HG03571 (cell line): ENCODE results near the gene MYOF.

ENCODE experiments used
- ATAC-seq: cut with Tn5 transposase; IDR thresholded peaks from one replicate; pipeline ENCODE4 v1.9.1; 2021; ENCODE audit not compliant: unreplicated experiment

MYOF gene, protein sequence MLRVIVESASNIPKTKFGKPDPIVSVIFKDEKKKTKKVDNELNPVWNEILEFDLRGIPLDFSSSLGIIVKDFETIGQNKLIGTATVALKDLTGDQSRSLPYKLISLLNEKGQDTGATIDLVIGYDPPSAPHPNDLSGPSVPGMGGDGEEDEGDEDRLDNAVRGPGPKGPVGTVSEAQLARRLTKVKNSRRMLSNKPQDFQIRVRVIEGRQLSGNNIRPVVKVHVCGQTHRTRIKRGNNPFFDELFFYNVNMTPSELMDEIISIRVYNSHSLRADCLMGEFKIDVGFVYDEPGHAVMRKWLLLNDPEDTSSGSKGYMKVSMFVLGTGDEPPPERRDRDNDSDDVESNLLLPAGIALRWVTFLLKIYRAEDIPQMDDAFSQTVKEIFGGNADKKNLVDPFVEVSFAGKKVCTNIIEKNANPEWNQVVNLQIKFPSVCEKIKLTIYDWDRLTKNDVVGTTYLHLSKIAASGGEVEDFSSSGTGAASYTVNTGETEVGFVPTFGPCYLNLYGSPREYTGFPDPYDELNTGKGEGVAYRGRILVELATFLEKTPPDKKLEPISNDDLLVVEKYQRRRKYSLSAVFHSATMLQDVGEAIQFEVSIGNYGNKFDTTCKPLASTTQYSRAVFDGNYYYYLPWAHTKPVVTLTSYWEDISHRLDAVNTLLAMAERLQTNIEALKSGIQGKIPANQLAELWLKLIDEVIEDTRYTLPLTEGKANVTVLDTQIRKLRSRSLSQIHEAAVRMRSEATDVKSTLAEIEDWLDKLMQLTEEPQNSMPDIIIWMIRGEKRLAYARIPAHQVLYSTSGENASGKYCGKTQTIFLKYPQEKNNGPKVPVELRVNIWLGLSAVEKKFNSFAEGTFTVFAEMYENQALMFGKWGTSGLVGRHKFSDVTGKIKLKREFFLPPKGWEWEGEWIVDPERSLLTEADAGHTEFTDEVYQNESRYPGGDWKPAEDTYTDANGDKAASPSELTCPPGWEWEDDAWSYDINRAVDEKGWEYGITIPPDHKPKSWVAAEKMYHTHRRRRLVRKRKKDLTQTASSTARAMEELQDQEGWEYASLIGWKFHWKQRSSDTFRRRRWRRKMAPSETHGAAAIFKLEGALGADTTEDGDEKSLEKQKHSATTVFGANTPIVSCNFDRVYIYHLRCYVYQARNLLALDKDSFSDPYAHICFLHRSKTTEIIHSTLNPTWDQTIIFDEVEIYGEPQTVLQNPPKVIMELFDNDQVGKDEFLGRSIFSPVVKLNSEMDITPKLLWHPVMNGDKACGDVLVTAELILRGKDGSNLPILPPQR (N-terminal part only)

DNA sequence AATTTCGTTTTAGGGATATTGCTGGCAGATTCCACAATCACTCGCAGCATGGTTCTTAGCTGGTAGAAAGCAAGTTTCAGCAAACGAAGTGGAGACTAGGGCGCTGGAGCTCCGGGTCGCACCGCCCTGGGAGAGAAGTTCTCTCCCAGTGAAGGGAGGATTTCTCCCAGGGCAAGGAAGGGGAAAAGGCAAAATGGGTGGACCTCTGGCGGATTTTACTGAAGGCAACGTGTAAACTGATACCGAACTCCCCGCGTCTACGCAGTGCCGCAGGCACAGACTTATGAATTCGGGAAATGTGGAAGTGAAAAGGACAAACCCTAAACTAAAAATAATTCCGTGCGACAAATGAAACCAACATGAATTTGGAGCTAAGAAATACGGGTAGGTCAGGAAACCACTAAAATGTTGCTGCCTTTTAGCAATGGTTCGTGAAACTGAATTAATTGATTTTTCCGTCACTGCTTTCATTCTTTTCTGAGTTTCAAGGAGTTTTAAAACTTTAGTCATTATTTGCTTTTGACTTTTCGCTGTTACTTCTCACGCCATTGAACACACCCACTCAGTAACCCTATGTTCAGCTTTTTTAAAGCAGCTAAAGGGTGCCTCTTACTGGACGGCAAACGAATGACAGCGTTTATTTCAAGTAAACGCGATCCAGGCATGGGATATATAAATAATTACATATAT is at the start of gene MYOF:
MYOF (minus strand) TSS at position 190 of the 690 bp plus-strand sequence; CDS start at position 50, 140 bp downstream.
- ATAC-seq: peak; percentile 63

DNA sequence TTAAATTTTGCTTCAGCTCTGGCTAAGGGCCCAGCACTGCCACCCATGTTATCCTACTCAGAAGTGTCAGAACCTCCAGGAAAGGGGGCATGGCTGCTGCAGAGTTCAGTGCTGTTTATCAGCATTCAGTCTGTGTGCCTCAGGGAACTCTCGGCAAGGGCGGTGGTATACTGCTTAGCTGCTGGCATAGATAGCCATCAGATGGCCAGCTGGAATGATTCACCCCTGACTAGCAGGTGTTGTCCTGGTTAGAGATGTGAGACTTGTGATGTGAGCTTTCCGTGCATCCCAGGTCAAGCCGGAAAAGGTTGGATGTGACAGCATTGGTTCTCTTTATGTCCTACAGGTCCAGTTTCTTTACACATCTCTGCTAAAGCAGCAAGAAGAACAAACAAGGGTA is 36.4 kb upstream of the MYOF start:
- no peak for ATAC-seq

DNA sequence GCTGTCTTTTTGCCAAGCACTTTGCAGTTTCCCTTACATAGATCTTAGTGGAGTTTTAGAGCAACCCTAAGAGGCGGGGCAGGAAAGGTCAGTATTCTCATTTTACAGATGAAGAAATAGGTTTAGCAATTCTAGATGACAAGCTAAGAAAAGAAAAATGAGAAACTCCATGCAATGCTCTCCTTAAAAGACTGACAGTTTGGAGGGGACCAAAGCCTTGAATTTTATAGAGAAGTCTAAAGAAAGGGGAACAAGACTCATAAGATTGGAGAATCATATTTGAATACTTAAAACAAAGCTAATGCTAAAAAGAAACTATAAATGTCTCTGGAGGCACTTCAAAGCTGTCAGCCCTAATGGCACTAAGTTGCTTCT is 33.9 kb upstream of the MYOF start:
- ATAC-seq: no peak

DNA sequence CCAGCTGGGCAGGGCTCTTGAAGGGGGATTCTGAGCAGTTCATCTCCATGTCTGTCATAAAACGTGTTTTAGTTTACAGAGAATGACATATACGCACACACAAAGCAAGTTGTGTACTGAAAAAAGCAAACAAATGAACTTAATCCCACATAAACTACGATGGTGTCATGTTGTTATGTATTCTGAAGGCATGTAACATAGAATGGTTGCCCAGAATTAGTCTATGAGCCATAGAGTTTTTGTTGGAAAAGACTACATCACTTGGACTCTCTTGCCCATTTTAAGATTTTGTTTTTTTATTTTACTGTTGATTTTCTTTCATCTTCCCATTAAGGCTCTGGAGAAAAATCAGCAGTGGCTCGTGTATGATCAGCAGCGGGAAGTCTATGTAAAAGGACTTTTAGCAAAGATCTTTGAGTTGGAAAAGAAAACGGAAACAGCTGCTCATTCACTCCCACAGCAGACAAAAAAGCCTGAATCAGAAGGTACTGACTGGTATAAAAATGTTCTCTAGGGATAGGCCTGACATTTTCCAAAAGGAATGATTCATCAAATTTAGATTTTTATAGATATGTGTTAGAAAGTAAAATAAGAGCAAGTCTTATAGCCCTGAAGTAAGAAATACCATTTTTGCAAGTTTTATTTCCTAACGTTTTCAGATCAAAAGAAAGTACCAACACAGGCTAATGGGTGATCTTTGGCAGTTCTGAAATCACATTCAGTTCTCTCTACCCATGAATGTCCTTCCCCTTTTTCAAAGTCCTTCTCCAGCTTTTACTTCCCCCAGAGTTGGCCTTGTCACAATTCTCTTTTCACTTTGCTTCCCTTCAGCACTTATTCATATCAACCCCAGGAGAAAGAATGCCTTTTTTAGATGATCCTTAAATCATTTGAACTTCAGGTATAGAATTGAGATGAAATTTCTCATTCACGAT is 33.2 kb upstream of the MYOF start:
- ATAC-seq: no peak

DNA sequence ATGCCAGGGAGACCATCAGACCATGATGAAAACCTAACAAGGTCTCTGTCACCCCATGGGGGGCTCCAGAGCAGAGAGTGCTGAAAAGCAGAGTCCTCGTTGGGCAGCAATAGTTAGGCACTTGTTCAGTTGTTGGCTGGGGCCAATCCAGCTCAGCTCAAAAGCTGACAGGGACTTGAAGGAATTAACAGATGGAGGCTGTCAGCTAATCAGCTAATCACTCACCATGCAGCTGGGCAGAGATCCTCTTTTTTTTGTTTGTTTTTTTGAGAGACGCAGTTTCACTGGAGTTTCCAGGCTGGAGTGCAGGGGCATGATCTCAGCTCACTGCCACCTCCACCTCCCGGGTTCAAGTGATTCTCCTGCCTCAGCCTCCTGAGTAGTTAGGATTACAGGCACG is 32.4 kb upstream of the MYOF start:
- ATAC-seq: no peak

DNA sequence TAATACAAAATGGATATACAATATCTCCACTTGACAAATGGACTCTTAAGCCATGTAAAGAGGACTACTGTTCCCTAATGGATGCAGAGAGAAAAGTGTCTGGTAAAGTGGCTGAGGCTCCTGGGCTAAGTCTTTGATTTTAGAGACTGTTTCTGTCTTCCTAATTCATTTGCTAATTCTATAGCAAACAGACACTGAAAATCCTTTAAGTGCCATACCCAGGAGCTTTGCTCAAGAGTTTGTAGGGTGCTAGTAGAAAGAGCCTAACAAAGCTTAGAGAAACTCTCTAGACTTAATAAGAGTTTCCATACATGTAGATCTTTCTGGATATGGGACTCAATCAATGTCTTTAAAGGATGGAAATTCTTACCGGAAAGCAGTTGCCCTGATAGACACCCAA is 31.0 kb upstream of the MYOF start:
- no peak for ATAC-seq

DNA sequence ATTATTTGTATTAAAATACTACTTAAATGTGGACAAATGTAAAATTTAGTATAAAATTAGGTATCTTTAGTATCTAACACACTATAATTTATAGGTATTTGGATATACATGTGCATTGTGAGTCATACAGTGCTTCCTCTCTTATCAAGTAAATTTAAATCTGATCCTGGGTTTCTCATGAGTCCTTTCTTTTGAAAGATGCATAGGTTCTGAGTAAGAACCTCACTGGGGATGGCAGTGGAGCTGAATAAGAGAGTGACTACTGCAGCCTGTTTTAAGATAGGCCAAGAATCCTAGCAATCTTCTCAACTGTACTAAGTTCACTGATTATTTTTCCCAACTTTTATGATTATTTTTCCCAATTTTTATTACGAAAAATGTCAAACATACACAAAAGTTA is 30.4 kb upstream of the MYOF start:
- ATAC-seq: no peak

DNA sequence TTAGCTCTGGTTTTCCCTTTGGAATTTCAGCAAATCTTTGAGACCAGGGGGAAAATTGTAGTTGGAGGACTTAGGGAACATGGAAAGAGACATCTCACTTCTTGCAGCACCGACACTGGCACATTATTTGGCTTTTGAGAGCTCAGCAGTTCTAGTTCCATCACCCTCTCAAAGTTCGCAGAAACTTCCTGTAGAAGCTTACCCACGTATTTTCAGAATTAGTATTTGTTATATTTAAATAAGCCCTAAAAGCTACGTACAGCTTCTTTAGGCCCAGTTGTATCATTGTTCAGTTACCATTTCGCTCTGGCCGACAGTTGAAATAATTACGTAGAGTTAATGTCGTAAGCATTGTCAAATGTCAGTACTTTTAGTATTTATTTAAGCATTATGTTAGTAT is 27.7 kb upstream of the MYOF start:
- no peak for ATAC-seq

DNA sequence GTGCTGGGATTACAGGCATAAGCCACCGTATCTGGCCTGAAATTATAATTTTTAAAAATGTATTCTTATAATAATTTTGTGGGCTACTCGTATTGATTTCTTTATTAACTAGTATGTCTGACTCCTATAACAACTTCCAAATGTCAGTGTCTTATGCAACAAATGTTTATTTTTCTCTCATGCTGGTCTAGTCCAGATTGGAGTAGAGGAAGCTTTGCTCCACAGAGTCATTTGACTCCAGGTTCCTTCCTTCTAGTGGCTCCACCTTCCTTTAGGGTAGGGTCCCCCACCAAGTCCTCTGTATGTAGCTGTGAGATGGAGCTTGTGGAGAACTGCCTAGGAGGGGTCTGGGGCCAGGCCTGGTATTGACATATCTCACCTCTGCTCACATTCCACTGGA is 22.9 kb upstream of the MYOF start:
- ATAC-seq: no peak

DNA sequence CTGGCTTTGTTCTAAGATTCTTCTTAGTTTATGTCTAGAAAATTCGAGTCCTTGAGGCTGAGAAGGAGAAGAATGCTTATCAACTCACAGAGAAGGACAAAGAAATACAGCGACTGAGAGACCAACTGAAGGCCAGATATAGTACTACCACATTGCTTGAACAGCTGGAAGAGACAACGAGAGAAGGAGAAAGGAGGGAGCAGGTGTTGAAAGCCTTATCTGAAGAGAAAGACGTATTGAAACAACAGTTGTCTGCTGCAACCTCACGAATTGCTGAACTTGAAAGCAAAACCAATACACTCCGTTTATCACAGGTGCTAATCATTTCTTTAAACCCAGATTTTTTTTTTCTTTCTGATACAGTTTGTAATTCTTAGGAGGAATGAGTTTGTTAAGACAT is 20.9 kb upstream of the MYOF start:
- ATAC-seq: no peak

DNA sequence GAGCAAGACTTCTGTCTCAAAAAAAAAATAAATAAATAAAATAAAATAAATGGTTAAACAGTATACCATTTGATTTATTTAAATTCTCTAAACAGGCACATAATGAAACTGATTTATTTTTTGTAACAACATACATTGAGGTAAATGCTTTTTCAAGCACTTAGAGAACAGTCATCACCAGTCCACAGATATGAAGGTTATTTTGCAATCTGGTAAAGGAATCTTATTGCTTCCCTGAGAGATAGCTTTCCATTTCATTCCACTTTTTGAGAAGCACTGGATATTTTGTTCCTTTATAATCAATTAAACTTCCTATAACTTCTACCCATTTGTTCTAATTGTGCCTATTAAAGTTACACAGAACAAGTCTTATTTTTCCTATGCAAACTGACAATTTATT is 19.5 kb upstream of the MYOF start:
- ATAC-seq: no peak

DNA sequence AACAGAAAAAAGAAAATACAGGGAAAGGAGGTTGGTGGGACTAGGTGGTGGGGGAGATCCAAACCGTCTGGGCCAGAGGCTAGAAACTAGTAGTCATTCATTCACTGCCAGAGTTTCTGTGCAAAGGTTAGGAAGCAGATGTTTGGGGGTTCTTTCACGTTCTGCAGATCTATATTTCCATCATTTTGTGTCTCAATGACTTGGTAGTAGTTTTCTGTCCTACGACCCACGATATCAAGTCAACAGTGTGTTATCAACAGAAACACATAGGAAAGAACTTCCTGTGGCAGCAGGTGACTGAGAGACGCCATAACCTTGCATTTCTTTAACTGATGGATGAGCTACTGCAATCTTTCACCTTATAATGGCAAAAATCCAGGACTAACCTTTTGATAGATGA is 16.0 kb upstream of the MYOF start:
- ATAC-seq: no peak

DNA sequence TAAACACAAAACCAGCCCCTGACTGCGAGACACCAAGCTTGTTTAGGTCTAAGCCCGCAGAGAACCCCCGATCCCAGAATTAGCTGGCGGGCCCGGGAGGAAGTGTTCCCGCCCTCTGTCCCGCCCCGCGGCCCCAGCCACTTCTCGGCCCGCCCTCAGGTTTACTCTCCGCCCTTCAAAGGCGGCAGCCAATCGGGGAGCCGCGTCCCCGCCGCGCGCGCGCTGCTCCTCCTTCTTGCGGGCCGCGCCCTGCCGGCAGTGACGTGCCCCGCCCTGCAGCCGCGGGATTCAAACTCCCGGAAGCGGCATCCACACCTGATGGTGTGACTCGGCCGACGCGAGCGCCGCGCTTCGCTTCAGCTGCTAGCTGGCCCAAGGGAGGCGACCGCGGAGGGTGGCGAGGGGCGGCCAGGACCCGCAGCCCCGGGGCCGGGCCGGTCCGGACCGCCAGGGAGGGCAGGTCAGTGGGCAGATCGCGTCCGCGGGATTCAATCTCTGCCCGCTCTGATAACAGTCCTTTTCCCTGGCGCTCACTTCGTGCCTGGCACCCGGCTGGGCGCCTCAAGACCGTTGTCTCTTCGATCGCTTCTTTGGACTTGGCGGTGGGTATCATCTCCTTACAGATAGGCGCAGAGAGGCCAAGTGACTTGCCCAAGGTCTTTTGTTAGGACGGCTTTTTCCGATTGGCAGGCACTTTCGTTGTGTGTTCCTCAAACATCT is 14.3 kb upstream of the MYOF start, which contains the start of gene CEP55:
CEP55 (plus strand) TSS at position 291 of the 720 bp plus-strand sequence. CDS start 3,440 bp downstream, outside the sequence.
- peak; percentile 99 for ATAC-seq

DNA sequence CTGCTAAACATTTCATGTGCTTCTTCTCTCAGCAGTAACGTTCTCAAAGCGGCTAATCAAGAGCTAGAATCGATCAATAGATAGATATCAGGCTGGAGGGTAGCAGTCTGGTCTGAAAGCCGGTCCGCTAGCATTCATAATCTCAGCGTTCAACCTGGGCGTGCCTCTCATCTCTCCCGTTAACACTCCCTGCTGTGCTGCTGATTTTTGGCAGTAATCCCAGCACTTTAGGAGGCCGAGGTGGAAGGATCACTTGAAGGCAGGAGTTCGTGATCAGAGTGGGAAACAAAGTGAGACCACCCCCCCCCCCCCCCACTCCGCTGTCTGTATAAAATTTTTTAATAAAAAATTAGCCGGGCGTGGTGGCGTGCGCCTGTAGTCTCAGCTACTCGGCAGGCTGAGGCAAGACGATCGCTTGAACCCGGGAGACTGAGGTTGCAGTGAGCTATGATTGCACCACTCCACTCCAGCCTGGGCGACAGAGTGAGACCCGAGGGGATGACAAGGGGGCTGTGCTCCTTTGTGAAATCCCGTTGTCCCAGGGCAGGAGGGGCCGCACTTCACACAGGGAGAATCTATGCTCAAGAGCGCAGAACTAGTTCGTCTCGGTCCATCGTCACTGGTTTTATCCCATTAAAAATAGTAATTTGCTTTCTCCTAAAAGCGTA is 13.7 kb upstream of the MYOF start:
- ATAC-seq: peak; percentile 25

DNA sequence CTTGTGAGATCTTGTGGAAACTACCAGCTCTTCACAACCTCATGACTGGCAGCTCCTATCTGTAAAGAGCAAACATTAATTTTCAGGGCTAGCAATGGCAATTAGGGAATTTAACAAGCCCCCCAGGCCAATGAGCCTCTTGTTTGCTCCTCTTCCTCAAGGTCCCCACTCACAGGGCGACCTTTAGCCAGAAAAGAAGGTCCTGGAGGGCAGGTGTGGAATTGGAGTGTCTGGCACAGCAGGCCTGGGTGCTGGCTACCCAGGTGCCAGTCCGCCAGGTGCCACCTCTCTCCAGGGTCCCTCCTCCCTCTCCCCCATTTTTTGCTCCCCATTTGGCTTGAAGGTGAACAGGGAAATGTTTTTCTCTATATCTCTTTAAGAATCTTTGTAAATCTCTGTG is 12.4 kb upstream of the MYOF start:
- no peak for ATAC-seq

DNA sequence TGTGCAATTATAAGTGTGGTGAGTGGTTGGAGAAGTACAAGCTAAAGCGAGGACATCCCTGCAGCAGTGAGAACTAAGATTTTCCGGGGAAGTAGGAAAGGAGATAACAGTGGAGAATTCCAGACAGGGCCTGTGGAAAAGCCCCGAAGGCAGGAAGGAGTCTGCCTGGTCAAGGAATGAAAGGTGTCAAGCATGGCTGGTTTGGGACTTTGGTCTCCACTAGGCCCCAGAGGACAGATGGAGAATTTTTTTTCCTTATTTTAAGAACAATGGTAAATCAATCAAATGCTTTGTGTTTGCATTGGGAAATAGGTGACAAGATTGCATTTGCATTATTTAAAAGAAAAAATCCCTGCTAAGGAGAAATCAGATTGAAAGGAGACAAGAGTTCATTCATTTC is 11.0 kb upstream of the MYOF start:
- no peak for ATAC-seq

DNA sequence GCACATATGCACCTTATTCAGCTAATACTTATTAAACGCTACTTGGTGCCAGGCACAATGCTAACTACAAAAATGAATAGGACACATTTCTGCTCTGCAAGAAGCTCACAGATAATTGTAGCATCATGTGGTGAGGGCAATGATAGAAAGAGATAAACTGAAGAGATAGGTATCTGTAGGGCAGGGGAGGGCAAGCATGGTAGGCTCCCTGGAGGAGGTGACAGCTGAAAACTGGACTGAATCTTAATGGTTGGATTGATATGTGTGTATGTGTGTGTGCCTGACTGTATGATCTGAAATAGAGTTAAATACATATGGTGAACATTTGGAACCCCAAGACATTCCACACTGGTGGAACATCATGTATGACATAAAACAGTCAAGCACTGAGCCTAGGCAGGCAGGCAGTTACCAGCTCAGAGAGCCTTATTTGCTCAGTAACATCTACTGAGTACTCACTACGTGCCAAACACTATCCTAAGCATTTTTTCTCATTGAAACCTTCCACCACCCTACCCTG is 9.5 kb upstream of the MYOF start:
- no peak for ATAC-seq

DNA sequence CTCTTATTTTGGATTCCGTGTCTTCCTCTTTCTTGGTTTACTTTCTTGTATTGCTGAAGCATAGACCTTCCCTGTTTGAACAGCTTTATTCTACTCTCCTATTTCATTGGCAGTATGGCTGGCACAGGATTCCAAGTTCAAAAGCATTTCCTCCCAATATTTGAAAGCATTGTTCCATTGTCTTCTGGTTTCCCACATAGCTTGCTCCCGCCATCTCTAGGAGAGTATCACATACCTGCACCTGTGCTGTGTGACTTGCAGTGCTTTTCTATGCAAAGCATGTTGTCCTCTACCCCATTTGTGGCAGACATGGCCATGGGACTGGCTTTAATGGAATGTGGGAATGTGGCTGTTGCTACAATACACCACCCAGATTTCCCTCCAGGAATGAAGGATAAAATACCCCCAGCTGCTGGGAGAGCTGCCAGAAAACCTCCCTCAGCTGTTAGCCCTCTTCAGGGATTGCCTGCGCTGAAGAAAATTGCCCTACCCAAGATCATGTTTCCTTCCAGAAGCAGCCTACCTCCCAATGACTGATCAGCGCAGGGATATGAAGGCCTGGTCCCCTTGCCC is 6.9 kb upstream of the MYOF start:
- ATAC-seq: no peak
